Liver (tissue), 3 donors: ENCODE data around the gene ANKRD10.

Experiments
- EGR1 ChIP-seq, 2 donors: IDR thresholded peaks; 2 replicates each; pipeline ENCODE4 v1.6.1; 2016 to 2018; ENCODE audit warnings: antibody characterized with exemption in 2 of 2, low read depth in 2 of 2
- FOXA1 ChIP-seq: IDR thresholded peaks from 2 replicates; pipeline ENCODE4 v1.6.1; 2016; ENCODE audit warnings: antibody characterized with exemption
- GABPA ChIP-seq, 2 donors: IDR thresholded peaks in 1 of 2; conservative IDR thresholded peaks in 1 of 2; 2 replicates each; pipeline ENCODE4 v1.6.1; 2016; ENCODE audit warnings: antibody characterized with exemption in 2 of 2, mild to moderate bottlenecking in 1 of 2, moderate library complexity in 1 of 2
- JUND ChIP-seq, 2 donors: IDR thresholded peaks; 2 replicates each; pipeline ENCODE4 v1.6.1; 2016; ENCODE audit warnings: antibody characterized with exemption in 2 of 2
- RXRA ChIP-seq, 2 donors: IDR thresholded peaks; 2 replicates each; pipeline ENCODE4 v1.6.1; 2017 to 2018; ENCODE audit warnings: antibody characterized with exemption in 2 of 2, mild to moderate bottlenecking in 1 of 2
- SP1 ChIP-seq: IDR thresholded peaks from 2 replicates; pipeline ENCODE4 v1.6.1; 2018; ENCODE audit warnings: antibody characterized with exemption, mild to moderate bottlenecking
- TAF1 ChIP-seq: conservative IDR thresholded peaks from 2 replicates; pipeline ENCODE4 v1.6.1; 2016; ENCODE audit warnings: antibody characterized with exemption, mild to moderate bottlenecking
- YY1 ChIP-seq: IDR thresholded peaks from 2 replicates; pipeline ENCODE4 v1.6.1; 2016; ENCODE audit warnings: antibody characterized with exemption, mild to moderate bottlenecking
- TF ChIP-seq, protein P1 (sequence below): fragments of 150-350 bp; IDR thresholded peaks from 2 replicates; pipeline ENCODE4 v1.5.1; 2017; ENCODE audit warnings: improper control_type of control experiment, low read depth, low read length; ENCODE audit not compliant: missing input control
- TF ChIP-seq, protein P2 (sequence below): IDR thresholded peaks from 2 replicates; pipeline ENCODE4 v1.6.1; 2016; ENCODE audit warnings: antibody characterized with exemption
- TF ChIP-seq, protein P3 (sequence below): IDR thresholded peaks from 2 replicates; pipeline ENCODE4 v1.6.1; 2016; ENCODE audit warnings: antibody characterized with exemption
- TF ChIP-seq, protein P4 (sequence below): IDR thresholded peaks from 2 replicates; pipeline ENCODE4 v1.6.1; 2016; ENCODE audit warnings: antibody characterized with exemption, mild to moderate bottlenecking
- TF ChIP-seq, protein P5 (sequence below): IDR thresholded peaks from 2 replicates; pipeline ENCODE4 v1.6.1; 2016; ENCODE audit warnings: antibody characterized with exemption
- donor health status: healthy.
- donor health status: healthy.

GRCh38 chr13:110829486-110829885 lies 85.4 kb downstream of the ANKRD10 start:
- TF ChIP-seq, protein P1, sequence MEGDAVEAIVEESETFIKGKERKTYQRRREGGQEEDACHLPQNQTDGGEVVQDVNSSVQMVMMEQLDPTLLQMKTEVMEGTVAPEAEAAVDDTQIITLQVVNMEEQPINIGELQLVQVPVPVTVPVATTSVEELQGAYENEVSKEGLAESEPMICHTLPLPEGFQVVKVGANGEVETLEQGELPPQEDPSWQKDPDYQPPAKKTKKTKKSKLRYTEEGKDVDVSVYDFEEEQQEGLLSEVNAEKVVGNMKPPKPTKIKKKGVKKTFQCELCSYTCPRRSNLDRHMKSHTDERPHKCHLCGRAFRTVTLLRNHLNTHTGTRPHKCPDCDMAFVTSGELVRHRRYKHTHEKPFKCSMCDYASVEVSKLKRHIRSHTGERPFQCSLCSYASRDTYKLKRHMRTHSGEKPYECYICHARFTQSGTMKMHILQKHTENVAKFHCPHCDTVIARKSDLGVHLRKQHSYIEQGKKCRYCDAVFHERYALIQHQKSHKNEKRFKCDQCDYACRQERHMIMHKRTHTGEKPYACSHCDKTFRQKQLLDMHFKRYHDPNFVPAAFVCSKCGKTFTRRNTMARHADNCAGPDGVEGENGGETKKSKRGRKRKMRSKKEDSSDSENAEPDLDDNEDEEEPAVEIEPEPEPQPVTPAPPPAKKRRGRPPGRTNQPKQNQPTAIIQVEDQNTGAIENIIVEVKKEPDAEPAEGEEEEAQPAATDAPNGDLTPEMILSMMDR: no peak
- TF ChIP-seq, protein P2, sequence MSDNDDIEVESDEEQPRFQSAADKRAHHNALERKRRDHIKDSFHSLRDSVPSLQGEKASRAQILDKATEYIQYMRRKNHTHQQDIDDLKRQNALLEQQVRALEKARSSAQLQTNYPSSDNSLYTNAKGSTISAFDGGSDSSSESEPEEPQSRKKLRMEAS: no peak
- TF ChIP-seq TAF1 (no peak), JUND (IDR thresholded peaks at IDR 0.05) (no peak), SP1 (no peak), YY1 (no peak), GABPA (IDR thresholded peaks at IDR 0.05 in 1 of 2, conservative IDR thresholded peaks at IDR 0.05 in 1 of 2) (no peak), FOXA1 (no peak), RXRA (IDR thresholded peaks at IDR 0.05) (no peak), EGR1 (IDR thresholded peaks at IDR 0.05; ENCODE audit: low read depth in 2 of 2) (no peak)
- TF ChIP-seq, protein P3, sequence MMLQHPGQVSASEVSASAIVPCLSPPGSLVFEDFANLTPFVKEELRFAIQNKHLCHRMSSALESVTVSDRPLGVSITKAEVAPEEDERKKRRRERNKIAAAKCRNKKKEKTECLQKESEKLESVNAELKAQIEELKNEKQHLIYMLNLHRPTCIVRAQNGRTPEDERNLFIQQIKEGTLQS: no peak
- TF ChIP-seq, protein P4, sequence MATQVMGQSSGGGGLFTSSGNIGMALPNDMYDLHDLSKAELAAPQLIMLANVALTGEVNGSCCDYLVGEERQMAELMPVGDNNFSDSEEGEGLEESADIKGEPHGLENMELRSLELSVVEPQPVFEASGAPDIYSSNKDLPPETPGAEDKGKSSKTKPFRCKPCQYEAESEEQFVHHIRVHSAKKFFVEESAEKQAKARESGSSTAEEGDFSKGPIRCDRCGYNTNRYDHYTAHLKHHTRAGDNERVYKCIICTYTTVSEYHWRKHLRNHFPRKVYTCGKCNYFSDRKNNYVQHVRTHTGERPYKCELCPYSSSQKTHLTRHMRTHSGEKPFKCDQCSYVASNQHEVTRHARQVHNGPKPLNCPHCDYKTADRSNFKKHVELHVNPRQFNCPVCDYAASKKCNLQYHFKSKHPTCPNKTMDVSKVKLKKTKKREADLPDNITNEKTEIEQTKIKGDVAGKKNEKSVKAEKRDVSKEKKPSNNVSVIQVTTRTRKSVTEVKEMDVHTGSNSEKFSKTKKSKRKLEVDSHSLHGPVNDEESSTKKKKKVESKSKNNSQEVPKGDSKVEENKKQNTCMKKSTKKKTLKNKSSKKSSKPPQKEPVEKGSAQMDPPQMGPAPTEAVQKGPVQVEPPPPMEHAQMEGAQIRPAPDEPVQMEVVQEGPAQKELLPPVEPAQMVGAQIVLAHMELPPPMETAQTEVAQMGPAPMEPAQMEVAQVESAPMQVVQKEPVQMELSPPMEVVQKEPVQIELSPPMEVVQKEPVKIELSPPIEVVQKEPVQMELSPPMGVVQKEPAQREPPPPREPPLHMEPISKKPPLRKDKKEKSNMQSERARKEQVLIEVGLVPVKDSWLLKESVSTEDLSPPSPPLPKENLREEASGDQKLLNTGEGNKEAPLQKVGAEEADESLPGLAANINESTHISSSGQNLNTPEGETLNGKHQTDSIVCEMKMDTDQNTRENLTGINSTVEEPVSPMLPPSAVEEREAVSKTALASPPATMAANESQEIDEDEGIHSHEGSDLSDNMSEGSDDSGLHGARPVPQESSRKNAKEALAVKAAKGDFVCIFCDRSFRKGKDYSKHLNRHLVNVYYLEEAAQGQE: no peak
- TF ChIP-seq, protein P5, sequence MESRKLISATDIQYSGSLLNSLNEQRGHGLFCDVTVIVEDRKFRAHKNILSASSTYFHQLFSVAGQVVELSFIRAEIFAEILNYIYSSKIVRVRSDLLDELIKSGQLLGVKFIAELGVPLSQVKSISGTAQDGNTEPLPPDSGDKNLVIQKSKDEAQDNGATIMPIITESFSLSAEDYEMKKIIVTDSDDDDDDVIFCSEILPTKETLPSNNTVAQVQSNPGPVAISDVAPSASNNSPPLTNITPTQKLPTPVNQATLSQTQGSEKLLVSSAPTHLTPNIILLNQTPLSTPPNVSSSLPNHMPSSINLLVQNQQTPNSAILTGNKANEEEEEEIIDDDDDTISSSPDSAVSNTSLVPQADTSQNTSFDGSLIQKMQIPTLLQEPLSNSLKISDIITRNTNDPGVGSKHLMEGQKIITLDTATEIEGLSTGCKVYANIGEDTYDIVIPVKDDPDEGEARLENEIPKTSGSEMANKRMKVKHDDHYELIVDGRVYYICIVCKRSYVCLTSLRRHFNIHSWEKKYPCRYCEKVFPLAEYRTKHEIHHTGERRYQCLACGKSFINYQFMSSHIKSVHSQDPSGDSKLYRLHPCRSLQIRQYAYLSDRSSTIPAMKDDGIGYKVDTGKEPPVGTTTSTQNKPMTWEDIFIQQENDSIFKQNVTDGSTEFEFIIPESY: no peak
